ENCODE results near the gene MTHFD1. TPM values are rescaled to one million over a fixed set of nuclear protein-coding genes. Genes with fewer than 3 reads are reported as not detected.

The MTHFD1 gene
- total RNA-seq, 2 donors from 2014 or later: 123 to 164 TPM

GRCh38 chr14:64509036-64509435, 120.9 kb downstream of the MTHFD1 start:
- peaks cover 77% of the 10 kb centered on the region for H3K4me1 Mint-ChIP-seq (ENCODE audit: low read depth)
- ATAC-seq (replicated peaks in 1 of 2) (no peak), DNase-seq (no peak)
- H3K4me3 Mint-ChIP-seq: peak overlapping the region; percentile 86 to 93
- H3K9me3 Mint-ChIP-seq: no peaks in the 10 kb centered on the region
- H3K36me3 Mint-ChIP-seq (ENCODE audit: insufficient read depth in 2 of 2): peaks cover 7% of the 10 kb centered on the region in 2 donors
- peak overlapping the region; percentile 72 for H3K27ac Mint-ChIP-seq
- H3K27me3 Mint-ChIP-seq (ENCODE audit: low read depth): no peaks in the 10 kb centered on the region

Other genes with a start within 250 kb of the MTHFD1 start
- 1 to 10 TPM in 1 of 2 donors, under 1 TPM in 1; 0.23 to 1.0 TPM for gene ESR2, start 94.0 kb upstream of the MTHFD1 start, total RNA-seq
- 1 to 10 TPM; 1.2 to 1.9 TPM for gene AKAP5, start 77.1 kb downstream of the MTHFD1 start, total RNA-seq
- gene ZBTB25, start 115.5 kb downstream of the MTHFD1 start, total RNA-seq: 10 to 100 TPM; 30.4 to 31.3 TPM
- gene ZBTB1, start 116.4 kb downstream of the MTHFD1 start, total RNA-seq: 10 to 100 TPM; 46.9 to 49.5 TPM
- 1 to 10 TPM; 5.5 to 7.7 TPM for gene HSPA2, start 152.4 kb downstream of the MTHFD1 start, total RNA-seq
- gene PPP1R36, start 161.6 kb downstream of the MTHFD1 start, total RNA-seq: under 1 TPM in 1 of 2 donors, not detected in 1; 0.16 TPM

Data from activated T-cell treated with anti-CD3 and anti-CD28 coated beads, Interleukin-2, amount 50 U/mL, for 72 hours (primary cell).